ENCODE results near the gene GAGE12D. TPM values are rescaled to one million over a fixed set of nuclear protein-coding genes. Genes with fewer than 3 reads are reported as not detected.
"Not testable (repeated sequence)": the region's sequence is repeated elsewhere in the genome, so short reads cannot be mapped to it uniquely, and the experiment has no call there.

The GAGE12D gene, protein sequence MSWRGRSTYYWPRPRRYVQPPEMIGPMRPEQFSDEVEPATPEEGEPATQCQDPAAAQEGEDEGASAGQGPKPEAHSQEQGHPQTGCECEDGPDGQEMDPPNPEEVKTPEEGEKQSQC
- total RNA-seq, result not detected

- H3K27me3 ChIP-seq; H3K27ac ChIP-seq; H3K36me3 ChIP-seq; H3K9me3 ChIP-seq; DNase-seq (ENCODE audit: extremely low spot score in 2 of 2); H3K4me1 ChIP-seq; H3K4me3 ChIP-seq; intact Hi-C loops (cut with DNase I): not testable (repeated sequence)
Observed at GRCh38 chrX:49541433-49541832, at the start of gene GAGE12D. TSS of gene GAGE12D (plus strand) at chrX:49541733. CDS start at chrX:49542888, 1,155 bp downstream.

DNA sequence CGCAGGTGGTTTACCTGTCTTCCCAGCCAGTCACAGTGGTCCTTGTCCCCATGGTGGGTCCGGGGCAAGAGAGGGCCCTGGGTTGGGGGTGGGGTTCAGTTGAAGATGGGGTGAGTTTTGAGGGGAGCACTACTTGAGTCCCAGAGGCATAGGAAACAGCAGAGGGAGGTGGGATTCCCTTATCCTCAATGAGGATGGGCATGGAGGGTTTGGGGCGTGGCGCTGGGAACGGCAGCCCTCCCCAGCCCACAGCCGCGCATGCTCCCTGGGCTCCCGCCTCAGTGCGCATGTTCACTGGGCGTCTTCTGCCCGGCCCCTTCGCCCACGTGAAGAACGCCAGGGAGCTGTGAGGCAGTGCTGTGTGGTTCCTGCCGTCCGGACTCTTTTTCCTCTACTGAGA lies 9.7 kb upstream of the GAGE12D start, which contains the start of gene GAGE12C:
Gene GAGE12C, plus strand, starts transcription at position 301 of the 400 bp plus-strand sequence. CDS start 1,155 bp downstream, outside the sequence.
- intact Hi-C loops (cut with DNase I), result not testable (repeated sequence)

DNA sequence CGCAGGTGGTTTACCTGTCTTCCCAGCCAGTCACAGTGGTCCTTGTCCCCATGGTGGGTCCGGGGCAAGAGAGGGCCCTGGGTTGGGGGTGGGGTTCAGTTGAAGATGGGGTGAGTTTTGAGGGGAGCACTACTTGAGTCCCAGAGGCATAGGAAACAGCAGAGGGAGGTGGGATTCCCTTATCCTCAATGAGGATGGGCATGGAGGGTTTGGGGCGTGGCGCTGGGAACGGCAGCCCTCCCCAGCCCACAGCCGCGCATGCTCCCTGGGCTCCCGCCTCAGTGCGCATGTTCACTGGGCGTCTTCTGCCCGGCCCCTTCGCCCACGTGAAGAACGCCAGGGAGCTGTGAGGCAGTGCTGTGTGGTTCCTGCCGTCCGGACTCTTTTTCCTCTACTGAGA lies 9.5 kb downstream of the GAGE12D start, which contains the start of gene GAGE12E:
Gene GAGE12E, plus strand, starts transcription at position 301 of the 400 bp plus-strand sequence. CDS start 1,155 bp downstream, outside the sequence.
- intact Hi-C loops (cut with DNase I); DNase-seq (ENCODE audit: extremely low spot score in 2 of 2); H3K4me3 ChIP-seq; H3K9me3 ChIP-seq; H3K36me3 ChIP-seq; H3K27me3 ChIP-seq; H3K27ac ChIP-seq; H3K4me1 ChIP-seq: not testable (repeated sequence)

More for the DNA sequence above, 9.7 kb upstream of the GAGE12D start, which contains the start of gene GAGE12C:
- H3K27ac ChIP-seq; H3K4me3 ChIP-seq; H3K27me3 ChIP-seq; H3K4me1 ChIP-seq; H3K36me3 ChIP-seq; H3K9me3 ChIP-seq; DNase-seq (ENCODE audit: extremely low spot score in 2 of 2): not testable (repeated sequence)

- H3K9me3 ChIP-seq; H3K4me3 ChIP-seq; intact Hi-C loops (cut with DNase I); H3K36me3 ChIP-seq; H3K4me1 ChIP-seq; H3K27me3 ChIP-seq; H3K27ac ChIP-seq; DNase-seq (ENCODE audit: extremely low spot score in 2 of 2): not testable (repeated sequence)
Observed at GRCh38 chrX:49560542-49560941, 19.0 kb downstream of the GAGE12D start, which contains the start of gene GAGE12F. TSS of gene GAGE12F (plus strand) at chrX:49560842. CDS start at chrX:49561997, 1,155 bp downstream.

GRCh38 chrX:49568728-49569127 lies 27.2 kb downstream of the GAGE12D start:
- H3K27me3 ChIP-seq; H3K4me3 ChIP-seq; H3K36me3 ChIP-seq; DNase-seq (ENCODE audit: extremely low spot score in 2 of 2); H3K4me1 ChIP-seq; H3K27ac ChIP-seq; intact Hi-C loops (cut with DNase I); H3K9me3 ChIP-seq: not testable (repeated sequence)

DNA sequence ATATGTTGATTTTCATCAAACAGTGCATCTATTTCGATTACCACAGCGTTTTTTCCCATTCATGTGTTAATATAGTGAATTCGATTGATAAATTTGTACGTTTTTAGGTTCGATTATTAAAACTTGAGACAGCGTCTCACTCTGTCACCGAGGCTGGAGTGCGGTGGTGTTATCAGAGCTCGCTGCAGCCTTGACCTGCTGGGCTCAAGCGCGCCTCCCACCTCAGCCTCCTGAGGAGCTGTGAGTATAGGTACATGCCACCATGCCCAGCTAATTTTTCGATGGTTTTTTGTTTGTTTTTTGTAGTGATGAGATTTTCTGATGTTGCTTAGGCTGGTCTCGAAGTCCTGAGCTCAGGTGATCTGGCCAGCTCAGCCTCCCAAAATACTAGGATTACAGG lies 27.6 kb downstream of the GAGE12D start:
- H3K4me1 ChIP-seq; DNase-seq (ENCODE audit: extremely low spot score in 2 of 2); intact Hi-C loops (cut with DNase I); H3K4me3 ChIP-seq; H3K27ac ChIP-seq; H3K36me3 ChIP-seq; H3K27me3 ChIP-seq; H3K9me3 ChIP-seq: not testable (repeated sequence)

DNA sequence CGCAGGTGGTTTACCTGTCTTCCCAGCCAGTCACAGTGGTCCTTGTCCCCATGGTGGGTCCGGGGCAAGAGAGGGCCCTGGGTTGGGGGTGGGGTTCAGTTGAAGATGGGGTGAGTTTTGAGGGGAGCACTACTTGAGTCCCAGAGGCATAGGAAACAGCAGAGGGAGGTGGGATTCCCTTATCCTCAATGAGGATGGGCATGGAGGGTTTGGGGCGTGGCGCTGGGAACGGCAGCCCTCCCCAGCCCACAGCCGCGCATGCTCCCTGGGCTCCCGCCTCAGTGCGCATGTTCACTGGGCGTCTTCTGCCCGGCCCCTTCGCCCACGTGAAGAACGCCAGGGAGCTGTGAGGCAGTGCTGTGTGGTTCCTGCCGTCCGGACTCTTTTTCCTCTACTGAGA lies 28.6 kb downstream of the GAGE12D start, which contains the start of gene GAGE12G:
Gene GAGE12G, plus strand, starts transcription at position 301 of the 400 bp plus-strand sequence. CDS start 1,155 bp downstream, outside the sequence.
- H3K4me3 ChIP-seq; H3K27me3 ChIP-seq; H3K36me3 ChIP-seq; H3K27ac ChIP-seq; H3K9me3 ChIP-seq; intact Hi-C loops (cut with DNase I); DNase-seq (ENCODE audit: extremely low spot score in 2 of 2); H3K4me1 ChIP-seq: not testable (repeated sequence)

GRCh38 chrX:49579649-49580048 lies 38.1 kb downstream of the GAGE12D start, which contains the start of gene GAGE12H:
TSS of gene GAGE12H (plus strand) at chrX:49579949. CDS start at chrX:49581104, 1,155 bp downstream.
- DNase-seq (ENCODE audit: extremely low spot score in 2 of 2); H3K27me3 ChIP-seq; intact Hi-C loops (cut with DNase I); H3K9me3 ChIP-seq; H3K27ac ChIP-seq; H3K4me3 ChIP-seq; H3K36me3 ChIP-seq; H3K4me1 ChIP-seq: not testable (repeated sequence)

DNA sequence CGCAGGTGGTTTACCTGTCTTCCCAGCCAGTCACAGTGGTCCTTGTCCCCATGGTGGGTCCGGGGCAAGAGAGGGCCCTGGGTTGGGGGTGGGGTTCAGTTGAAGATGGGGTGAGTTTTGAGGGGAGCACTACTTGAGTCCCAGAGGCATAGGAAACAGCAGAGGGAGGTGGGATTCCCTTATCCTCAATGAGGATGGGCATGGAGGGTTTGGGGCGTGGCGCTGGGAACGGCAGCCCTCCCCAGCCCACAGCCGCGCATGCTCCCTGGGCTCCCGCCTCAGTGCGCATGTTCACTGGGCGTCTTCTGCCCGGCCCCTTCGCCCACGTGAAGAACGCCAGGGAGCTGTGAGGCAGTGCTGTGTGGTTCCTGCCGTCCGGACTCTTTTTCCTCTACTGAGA lies 47.7 kb downstream of the GAGE12D start, which contains the start of gene GAGE2A:
Gene GAGE2A, plus strand, starts transcription at position 301 of the 400 bp plus-strand sequence. CDS start 1,155 bp downstream, outside the sequence.
- intact Hi-C loops (cut with DNase I); H3K27ac ChIP-seq; H3K36me3 ChIP-seq; H3K4me3 ChIP-seq; H3K4me1 ChIP-seq; H3K27me3 ChIP-seq; DNase-seq (ENCODE audit: extremely low spot score in 2 of 2); H3K9me3 ChIP-seq: not testable (repeated sequence)

- intact Hi-C loops (cut with DNase I); H3K4me1 ChIP-seq; H3K9me3 ChIP-seq; DNase-seq (ENCODE audit: extremely low spot score in 2 of 2); H3K27ac ChIP-seq; H3K27me3 ChIP-seq; H3K4me3 ChIP-seq; H3K36me3 ChIP-seq: not testable (repeated sequence)
Observed at GRCh38 chrX:49589769-49590478, 48.4 kb downstream of the GAGE12D start.

GRCh38 chrX:49590488-49590887 lies 49.0 kb downstream of the GAGE12D start:
- intact Hi-C loops (cut with DNase I); H3K36me3 ChIP-seq; DNase-seq (ENCODE audit: extremely low spot score in 2 of 2); H3K4me1 ChIP-seq; H3K27ac ChIP-seq; H3K27me3 ChIP-seq; H3K9me3 ChIP-seq; H3K4me3 ChIP-seq: not testable (repeated sequence)

Data from vagina (tissue), 2 donors.